CD4-positive, alpha-beta T cell treated with Interleukin-6 for 4 hours (primary cell): ENCODE results near the gene NKD1.

Source experiments
- DNase-seq: peaks from one replicate; pipeline ENCODE4 v3.0.0-alpha.2; 2020; ENCODE audit warnings: mixed read lengths

Gene NKD1

GRCh38 chr16:50584033-50584722 is 36.0 kb downstream of the NKD1 start:
- no peak for DNase-seq

GRCh38 chr16:50585331-50585776 is 37.2 kb downstream of the NKD1 start:
- DNase-seq = no peak

GRCh38 chr16:50587543-50587942 is 39.3 kb downstream of the NKD1 start:
- DNase-seq = no peak

- DNase-seq = no peak
These were observed 40.1 kb downstream of the NKD1 start for GRCh38 chr16:50588276-50588675.

- DNase-seq = no peak
These were observed 43.0 kb downstream of the NKD1 start for GRCh38 chr16:50591209-50591608.

- DNase-seq = no peak
These were observed 43.9 kb downstream of the NKD1 start for GRCh38 chr16:50591800-50592771.

GRCh38 chr16:50592996-50593395 is 44.8 kb downstream of the NKD1 start:
- DNase-seq = no peak

GRCh38 chr16:50593410-50594150 is 45.4 kb downstream of the NKD1 start:
- no peak for DNase-seq

GRCh38 chr16:50594308-50595260 is 46.4 kb downstream of the NKD1 start:
- DNase-seq = no peak

GRCh38 chr16:50595859-50596258 is 47.7 kb downstream of the NKD1 start:
- DNase-seq = no peak

- DNase-seq = no peak
These were observed 48.7 kb downstream of the NKD1 start for GRCh38 chr16:50596762-50597450.

GRCh38 chr16:50597563-50598255 is 49.5 kb downstream of the NKD1 start:
- no peak for DNase-seq

- no peak for DNase-seq
These were observed 50.2 kb downstream of the NKD1 start for GRCh38 chr16:50598256-50598894.

GRCh38 chr16:50598936-50599361 is 50.8 kb downstream of the NKD1 start:
- no peak for DNase-seq

- DNase-seq = no peak
These were observed 51.3 kb downstream of the NKD1 start for GRCh38 chr16:50599494-50599893.

- no peak for DNase-seq
These were observed 52.5 kb downstream of the NKD1 start for GRCh38 chr16:50600582-50601283.

- DNase-seq = no peak
These were observed 53.1 kb downstream of the NKD1 start for GRCh38 chr16:50601341-50601740.

GRCh38 chr16:50602126-50602525 is 53.9 kb downstream of the NKD1 start:
- DNase-seq = no peak

- peak; percentile 79 for DNase-seq
These were observed 54.5 kb downstream of the NKD1 start for GRCh38 chr16:50602531-50603205.
